ENCODE measurements around the gene LY86.

DNA sequence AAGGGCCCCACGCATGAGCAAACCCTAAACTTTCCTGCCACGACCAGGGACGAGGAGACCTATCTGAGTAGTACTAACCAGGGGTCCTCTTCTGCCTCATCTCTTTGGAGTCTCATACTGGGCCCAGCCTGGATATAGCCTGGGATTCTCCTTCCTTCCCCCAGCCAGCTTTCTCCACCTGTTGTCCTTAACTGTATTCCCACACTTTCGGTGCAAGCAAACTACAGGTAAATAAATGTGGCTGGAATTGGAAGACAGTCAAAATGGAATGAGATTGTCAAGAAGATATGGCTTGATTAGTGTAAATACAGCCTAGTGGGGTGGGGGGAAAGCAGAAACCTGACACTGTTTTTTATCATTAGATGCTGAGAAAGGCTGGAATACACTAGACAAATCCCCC lies 23.5 kb upstream of the LY86 start:
- TF ChIP-seq, protein P1, sequence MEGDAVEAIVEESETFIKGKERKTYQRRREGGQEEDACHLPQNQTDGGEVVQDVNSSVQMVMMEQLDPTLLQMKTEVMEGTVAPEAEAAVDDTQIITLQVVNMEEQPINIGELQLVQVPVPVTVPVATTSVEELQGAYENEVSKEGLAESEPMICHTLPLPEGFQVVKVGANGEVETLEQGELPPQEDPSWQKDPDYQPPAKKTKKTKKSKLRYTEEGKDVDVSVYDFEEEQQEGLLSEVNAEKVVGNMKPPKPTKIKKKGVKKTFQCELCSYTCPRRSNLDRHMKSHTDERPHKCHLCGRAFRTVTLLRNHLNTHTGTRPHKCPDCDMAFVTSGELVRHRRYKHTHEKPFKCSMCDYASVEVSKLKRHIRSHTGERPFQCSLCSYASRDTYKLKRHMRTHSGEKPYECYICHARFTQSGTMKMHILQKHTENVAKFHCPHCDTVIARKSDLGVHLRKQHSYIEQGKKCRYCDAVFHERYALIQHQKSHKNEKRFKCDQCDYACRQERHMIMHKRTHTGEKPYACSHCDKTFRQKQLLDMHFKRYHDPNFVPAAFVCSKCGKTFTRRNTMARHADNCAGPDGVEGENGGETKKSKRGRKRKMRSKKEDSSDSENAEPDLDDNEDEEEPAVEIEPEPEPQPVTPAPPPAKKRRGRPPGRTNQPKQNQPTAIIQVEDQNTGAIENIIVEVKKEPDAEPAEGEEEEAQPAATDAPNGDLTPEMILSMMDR (IDR thresholded peaks at IDR 0.05) = no peak
- TF ChIP-seq POLR2AphosphoS5 (IDR thresholded peaks at IDR 0.05) (no peak), EP300 (IDR thresholded peaks at IDR 0.05) (no peak)
